PC-9 (cell line): ENCODE results near the gene ENAH. TPM values are rescaled to one million over a fixed set of nuclear protein-coding genes. Genes with fewer than 3 reads are reported as not detected.

Source experiments
- BruUV-seq: library from RNA; stranded (reverse); fragments of 400-500 nt; replicated peaks from 2 replicates; lab custom pipeline; 2021; lab: Mats Ljungman, UMichigan
- CTCF ChIA-PET: fragments of 300-600 bp; sonication (Branson Sonifier 250); formaldehyde crosslinking; loops from one replicate; lab custom pipeline; 2022; ENCODE audit warnings: antibody characterized with exemption; lab: Charles Lee
- POLR2A ChIA-PET: fragments of 300-600 bp; sonication (Branson Sonifier 250); formaldehyde crosslinking; loops from one replicate; lab custom pipeline; 2022; ENCODE audit warnings: antibody characterized with exemption; ENCODE audit not compliant: unreplicated experiment; lab: Charles Lee
- DNase-seq, 2 experiments: peaks; one replicate each; pipeline versions ENCODE4 v3.0.0 to v3.0.0-alpha.2; 2015 to 2022; ENCODE audit warnings: mixed read lengths in 1 of 2
- H2AFZ ChIP-seq: fragments of 200-600 bp; sonication (generic); 2 replicates; pipeline ENCODE4 v1.8.1; 2017; ENCODE audit warnings: antibody characterized with exemption
- H3F3A ChIP-seq: fragments of 200-600 bp; sonication (generic); 2 replicates; pipeline ENCODE4 v1.8.1; 2017; ENCODE audit warnings: antibody characterized with exemption, mild to moderate bottlenecking, low read depth; ENCODE audit not compliant: insufficient read depth
- H3K27ac ChIP-seq: fragments of 200-600 bp; sonication (generic); 2 replicates; pipeline ENCODE4 v1.6.1; 2016; ENCODE audit warnings: mixed run types
- H3K27me3 ChIP-seq: fragments of 200-600 bp; sonication (generic); 2 replicates; pipeline ENCODE4 v1.6.1; 2016; ENCODE audit warnings: low read depth, mixed run types; ENCODE audit not compliant: insufficient read depth
- H3K36me3 ChIP-seq: fragments of 200-600 bp; sonication (generic); 2 replicates; pipeline ENCODE4 v1.6.1; 2016; ENCODE audit warnings: low read depth, mixed run types
- H3K4me1 ChIP-seq: fragments of 200-600 bp; sonication (generic); replicated peaks from 2 replicates; pipeline ENCODE4 v1.6.1; 2016; ENCODE audit warnings: mixed run types; ENCODE audit not compliant: insufficient read depth
- H3K4me2 ChIP-seq: fragments of 200-600 bp; sonication (generic); 2 replicates; pipeline ENCODE4 v1.6.1; 2017; ENCODE audit warnings: mixed run types
- H3K4me3 ChIP-seq: fragments of 200-600 bp; sonication (generic); 2 replicates; pipeline ENCODE4 v1.6.1; 2016; ENCODE audit warnings: mixed run types
- H3K79me2 ChIP-seq: fragments of 200-600 bp; sonication (generic); 2 replicates; pipeline ENCODE4 v1.6.1; 2017; ENCODE audit warnings: low read depth, mixed run types
- H3K9me2 ChIP-seq: fragments of 200-600 bp; sonication (generic); 2 replicates; pipeline ENCODE4 v1.8.1; 2017; ENCODE audit warnings: mild to moderate bottlenecking; ENCODE audit not compliant: insufficient read depth
- H3K9me3 ChIP-seq: fragments of 200-600 bp; sonication (generic); 2 replicates; pipeline ENCODE4 v1.8.1; 2016; ENCODE audit warnings: low read depth; ENCODE audit not compliant: insufficient read depth
- H4K20me1 ChIP-seq: fragments of 200-600 bp; sonication (generic); 2 replicates; pipeline ENCODE4 v1.8.1; 2017; ENCODE audit not compliant: insufficient read depth
- EZH2 ChIP-seq: fragments of 200-600 bp; sonication (generic); IDR thresholded peaks from 2 replicates; pipeline ENCODE4 v1.8.0; 2017; ENCODE audit warnings: antibody characterized with exemption, low read depth
- intact Hi-C: fragments of 100-400 bp; cut with micrococcal nuclease; formaldehyde crosslinking; loops from one replicate; pipeline ENCODE4 v1.10.0; 2022; ENCODE audit not compliant: unreplicated experiment
- total RNA-seq: library from RNA; stranded (reverse); gene quantifications from 2 replicates; pipeline ENCODE4 v1.2.3, GENCODE V29; 2021
- TF ChIP-seq, protein P1 (sequence below): fragments of 200-600 bp; sonication (generic); conservative IDR thresholded peaks from 2 replicates; pipeline ENCODE4 v1.6.1; 2017; ENCODE audit warnings: mixed run types, antibody characterized with exemption, mild to moderate bottlenecking, moderate library complexity

The ENAH gene
- total RNA-seq, 1 experiment from 2014 or later, result 167 TPM

GRCh38 chr1:225460737-225461532, 192.0 kb downstream of the ENAH start:
- TF ChIP-seq EZH2, result no peak
- TF ChIP-seq, protein P1, sequence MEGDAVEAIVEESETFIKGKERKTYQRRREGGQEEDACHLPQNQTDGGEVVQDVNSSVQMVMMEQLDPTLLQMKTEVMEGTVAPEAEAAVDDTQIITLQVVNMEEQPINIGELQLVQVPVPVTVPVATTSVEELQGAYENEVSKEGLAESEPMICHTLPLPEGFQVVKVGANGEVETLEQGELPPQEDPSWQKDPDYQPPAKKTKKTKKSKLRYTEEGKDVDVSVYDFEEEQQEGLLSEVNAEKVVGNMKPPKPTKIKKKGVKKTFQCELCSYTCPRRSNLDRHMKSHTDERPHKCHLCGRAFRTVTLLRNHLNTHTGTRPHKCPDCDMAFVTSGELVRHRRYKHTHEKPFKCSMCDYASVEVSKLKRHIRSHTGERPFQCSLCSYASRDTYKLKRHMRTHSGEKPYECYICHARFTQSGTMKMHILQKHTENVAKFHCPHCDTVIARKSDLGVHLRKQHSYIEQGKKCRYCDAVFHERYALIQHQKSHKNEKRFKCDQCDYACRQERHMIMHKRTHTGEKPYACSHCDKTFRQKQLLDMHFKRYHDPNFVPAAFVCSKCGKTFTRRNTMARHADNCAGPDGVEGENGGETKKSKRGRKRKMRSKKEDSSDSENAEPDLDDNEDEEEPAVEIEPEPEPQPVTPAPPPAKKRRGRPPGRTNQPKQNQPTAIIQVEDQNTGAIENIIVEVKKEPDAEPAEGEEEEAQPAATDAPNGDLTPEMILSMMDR, result no peak
- Histone ChIP-seq H3K4me1 (peaks cover 62% of the 10 kb centered on the region), H3K27ac (peak overlapping the region; percentile 68), H3K27me3 (no peaks in the 10 kb centered on the region), H3K4me2 (peak overlapping the region; percentile 54), H3K4me3 (no peak overlapping the region), H4K20me1 (no peaks in the 10 kb centered on the region), H3F3A (peaks cover 48% of the 10 kb centered on the region), H3K9me2 (no peaks in the 10 kb centered on the region), H3K36me3 (no peaks in the 10 kb centered on the region), H2AFZ (no peak overlapping the region), H3K79me2 (no peaks in the 10 kb centered on the region), H3K9me3 (no peaks in the 10 kb centered on the region)
- BruUV-seq, result no TSS peak
- ChIA-PET CTCF (interaction anchor here (0.5 to 1.5 kb wide), 5 partner anchors 14 to 619 kb away, joined by 3 to 6 read pairs (median 3); no protein-coding TSS in a partner anchor), POLR2A (interaction anchor here (0.6 to 1.3 kb wide), 4 partner anchors 15 to 541 kb away, joined by 3 to 8 read pairs (median 4); no protein-coding TSS in a partner anchor)
- DNase-seq, result peak; percentile 76 to 81
- intact Hi-C loops, result loop anchor here (1.0 to 5.0 kb wide), 3 partner anchors 15 to 851 kb away; partner anchors contain the start of gene LBR

DNA sequence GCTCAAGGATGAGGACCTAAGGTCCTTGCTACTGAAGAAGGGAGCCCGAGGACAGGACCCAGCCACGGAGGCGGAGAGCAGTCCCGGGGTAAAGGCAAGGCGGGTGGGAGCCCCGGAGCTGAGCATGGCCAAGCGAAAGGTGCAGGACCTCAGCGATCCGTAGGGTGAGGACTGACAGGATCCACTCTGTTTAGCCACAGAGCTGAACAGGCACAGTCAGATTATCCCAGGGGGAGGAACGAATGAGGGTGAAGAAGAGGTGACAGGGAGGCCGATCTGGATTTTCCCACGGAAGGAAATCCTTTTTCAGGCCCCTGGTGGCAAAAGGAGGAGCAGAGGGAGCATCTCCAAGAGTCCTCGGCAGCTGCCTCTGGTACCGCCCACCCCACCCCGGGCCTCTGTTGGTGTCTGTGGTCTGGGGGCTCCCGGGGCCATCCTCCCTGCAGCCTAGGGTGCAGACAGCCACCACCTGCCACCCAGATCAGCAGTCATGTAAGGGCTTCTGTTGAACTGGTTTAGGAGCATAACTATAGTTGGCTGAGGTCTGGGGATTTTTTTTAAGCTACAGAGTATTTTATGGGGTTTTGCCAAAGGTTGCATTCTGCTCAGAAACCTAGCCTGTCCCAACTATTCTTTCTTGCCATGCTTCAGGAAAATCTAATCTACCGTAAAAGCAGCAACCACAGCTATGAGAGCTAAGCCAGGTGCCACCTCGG, 192.7 kb downstream of the ENAH start:
- no peak for DNase-seq
- H2AFZ ChIP-seq, result no peak overlapping the region
- ChIA-PET POLR2A (interaction anchor here (0.6 to 1.3 kb wide), 4 partner anchors 14 to 542 kb away, joined by 3 to 6 read pairs (median 4); no protein-coding TSS in a partner anchor), CTCF (interaction anchor here (0.5 to 1.5 kb wide), 5 partner anchors 14 to 619 kb away, joined by 3 to 6 read pairs (median 3); no protein-coding TSS in a partner anchor)
- peak overlapping the region; percentile 54 for H3K4me2 ChIP-seq
- no peaks in the 10 kb centered on the region for H3K36me3 ChIP-seq
- H3F3A ChIP-seq, result peaks cover 45% of the 10 kb centered on the region
- no peak overlapping the region for H3K4me3 ChIP-seq
- H3K27ac ChIP-seq, result peak overlapping the region; percentile 68
- H3K79me2 ChIP-seq, result no peaks in the 10 kb centered on the region
- H4K20me1 ChIP-seq, result no peaks in the 10 kb centered on the region
- H3K27me3 ChIP-seq, result no peaks in the 10 kb centered on the region
- H3K4me1 ChIP-seq, result peaks cover 62% of the 10 kb centered on the region
- intact Hi-C loops, result loop anchor here (1.0 to 5.0 kb wide), 3 partner anchors 14 to 852 kb away; partner anchors contain the start of gene LBR
- no peak for TF ChIP-seq EZH2
- TF ChIP-seq, protein P1, result no peak
- no TSS peak for BruUV-seq
- H3K9me2 ChIP-seq, result no peaks in the 10 kb centered on the region
- H3K9me3 ChIP-seq, result no peaks in the 10 kb centered on the region

- Histone ChIP-seq H3K79me2 (no peaks in the 10 kb centered on the region), H3K4me1 (peaks cover 62% of the 10 kb centered on the region), H3K4me3 (no peak overlapping the region), H4K20me1 (no peaks in the 10 kb centered on the region), H3K36me3 (no peaks in the 10 kb centered on the region), H3K27me3 (no peaks in the 10 kb centered on the region), H3K9me2 (no peaks in the 10 kb centered on the region), H3K9me3 (no peaks in the 10 kb centered on the region), H3F3A (peaks cover 47% of the 10 kb centered on the region), H2AFZ (no peak overlapping the region), H3K4me2 (no peak overlapping the region), H3K27ac (no peak overlapping the region)
- POLR2A ChIA-PET, result interaction anchor here (0.7 kb wide), 1 partner anchor 12 kb away, joined by 5 read pairs; no protein-coding TSS in a partner anchor
- BruUV-seq, result no TSS peak
- CTCF ChIA-PET, result interaction anchor here (0.5 kb wide), 1 partner anchor 36 kb away, joined by 3 read pairs; no protein-coding TSS in a partner anchor
- no peak for DNase-seq
- TF ChIP-seq EZH2, result no peak
- TF ChIP-seq, protein P1, result no peak
- intact Hi-C loops, result no loop called here
These were observed 194.7 kb downstream of the ENAH start for GRCh38 chr1:225458222-225458631.
